ENCODE measurements around the gene SLC26A9. TPM values are rescaled to one million over a fixed set of nuclear protein-coding genes. Genes with fewer than 3 reads are reported as not detected.

Gene SLC26A9
- total RNA-seq: 10 to 100 TPM; 11.3 to 25.4 TPM
- long read RNA-seq, partial matches to known transcripts: 18 of 19 reads
- long read RNA-seq, other reads (novel, unspliced or antisense): 1 of 19 reads

- intact Hi-C loops (cut with DNase I): no loop called here
- DNase-seq: no peak
- no peak for ATAC-seq
Observed at GRCh38 chr1:205943245-205943644, at the start of gene SLC26A9. Gene SLC26A9 (minus strand): TSS chr1:205943456. CDS start chr1:205935820, 7,636 bp downstream.

GRCh38 chr1:205992218-205992882, 49.1 kb upstream of the SLC26A9 start:
- ATAC-seq: no peak
- DNase-seq: no peak
- intact Hi-C loops (cut with DNase I): no loop called here

DNA sequence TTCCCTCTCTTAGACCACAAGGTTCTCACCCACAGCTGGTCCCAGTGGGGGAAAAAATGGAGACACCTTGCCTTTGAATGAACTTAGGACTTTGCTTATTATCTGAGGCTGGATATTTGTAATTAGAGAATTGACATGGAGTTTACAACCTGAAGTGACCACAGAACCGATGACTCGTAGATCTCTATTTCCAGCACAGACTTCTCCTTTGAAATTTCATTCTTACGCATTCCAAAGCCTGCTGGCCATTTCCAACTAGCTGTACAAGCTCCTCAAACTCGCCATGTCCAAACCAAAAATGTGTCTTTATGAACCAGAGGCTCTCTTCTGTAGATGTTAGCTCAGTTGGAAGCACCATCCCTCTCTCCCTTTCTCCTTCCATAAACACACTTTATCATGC, 48.0 kb upstream of the SLC26A9 start:
- intact Hi-C loops (cut with DNase I): no loop called here
- no peak for DNase-seq
- no peak for ATAC-seq

- DNase-seq (no peak), ATAC-seq (no peak)
- intact Hi-C loops (cut with DNase I): no loop called here
Observed at GRCh38 chr1:205990226-205990625, 47.0 kb upstream of the SLC26A9 start.

- ATAC-seq (no peak), DNase-seq (no peak)
- intact Hi-C loops (cut with DNase I): no loop called here
Observed at GRCh38 chr1:205989786-205990185, 46.5 kb upstream of the SLC26A9 start.

DNA sequence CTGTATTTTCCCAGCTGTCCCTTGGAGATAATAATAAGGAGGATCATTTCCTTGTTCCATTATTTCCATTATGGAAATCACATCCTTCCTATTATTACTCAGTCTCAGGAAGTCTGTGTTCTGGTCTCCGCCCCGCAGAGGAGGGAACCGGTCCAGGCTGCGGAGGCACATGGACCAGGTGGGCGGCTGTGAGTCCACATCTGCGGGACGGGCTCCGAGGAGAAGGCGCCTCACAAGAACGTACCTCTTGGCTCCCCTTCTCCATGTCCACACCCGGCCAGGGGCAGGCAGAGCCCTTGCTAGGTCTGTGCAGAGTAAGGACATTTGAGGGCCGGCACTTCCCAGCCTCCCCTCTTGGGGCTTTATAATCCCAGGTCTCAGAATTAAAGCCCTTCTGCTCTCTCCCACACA, 45.3 kb upstream of the SLC26A9 start:
- ATAC-seq: peak in 1 of 2 donors; percentile 20
- peak; percentile 53 for DNase-seq
- intact Hi-C loops (cut with DNase I): no loop called here

- intact Hi-C loops (cut with DNase I): no loop called here
- DNase-seq (no peak), ATAC-seq (peak in 1 of 2 donors; percentile 14)
Observed at GRCh38 chr1:205986861-205987260, 43.6 kb upstream of the SLC26A9 start.

DNA sequence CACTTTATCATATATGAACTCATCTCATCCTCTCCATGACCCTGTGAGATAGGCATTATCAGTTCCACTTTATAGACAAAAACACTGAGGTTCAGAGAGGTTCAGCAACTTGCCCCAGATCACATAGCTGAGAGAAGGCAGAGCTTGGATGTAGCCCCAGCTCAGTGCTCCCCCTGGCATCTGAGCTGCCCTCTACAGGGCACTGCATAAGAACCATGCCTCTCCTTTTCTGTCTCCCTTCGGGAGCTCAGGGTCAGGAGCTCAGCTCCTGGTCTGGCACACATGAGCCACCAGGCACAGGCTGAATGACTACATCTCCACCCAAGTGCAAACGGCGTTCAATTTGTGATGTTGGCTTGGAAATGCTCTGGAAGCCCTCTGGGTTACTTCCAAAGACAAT, 43.0 kb upstream of the SLC26A9 start:
- intact Hi-C loops (cut with DNase I): no loop called here
- DNase-seq (no peak), ATAC-seq (peak; percentile 5 to 34)

- peak in 1 of 2 donors; percentile 3 for ATAC-seq
- intact Hi-C loops (cut with DNase I): loop anchor here in 1 of 2 donors (2.0 kb wide), 1 partner anchor 121 kb away; no protein-coding TSS in a partner anchor
- no peak for DNase-seq
Observed at GRCh38 chr1:205985330-205986005, 42.2 kb upstream of the SLC26A9 start.

- peak; percentile 77 for DNase-seq
- ATAC-seq: peak; percentile 80 to 82
- intact Hi-C loops (cut with DNase I): loop anchor here (2.0 to 5.0 kb wide), 2 partner anchors 123 kb away; no protein-coding TSS in a partner anchor
Observed at GRCh38 chr1:205983925-205984725, 40.9 kb upstream of the SLC26A9 start.

- no peak for ATAC-seq
- no peak for DNase-seq
- intact Hi-C loops (cut with DNase I): loop anchor here in 1 of 2 donors (5.0 kb wide), 1 partner anchor 126 kb away; no protein-coding TSS in a partner anchor
Observed at GRCh38 chr1:205981257-205981656, 38.0 kb upstream of the SLC26A9 start.

DNA sequence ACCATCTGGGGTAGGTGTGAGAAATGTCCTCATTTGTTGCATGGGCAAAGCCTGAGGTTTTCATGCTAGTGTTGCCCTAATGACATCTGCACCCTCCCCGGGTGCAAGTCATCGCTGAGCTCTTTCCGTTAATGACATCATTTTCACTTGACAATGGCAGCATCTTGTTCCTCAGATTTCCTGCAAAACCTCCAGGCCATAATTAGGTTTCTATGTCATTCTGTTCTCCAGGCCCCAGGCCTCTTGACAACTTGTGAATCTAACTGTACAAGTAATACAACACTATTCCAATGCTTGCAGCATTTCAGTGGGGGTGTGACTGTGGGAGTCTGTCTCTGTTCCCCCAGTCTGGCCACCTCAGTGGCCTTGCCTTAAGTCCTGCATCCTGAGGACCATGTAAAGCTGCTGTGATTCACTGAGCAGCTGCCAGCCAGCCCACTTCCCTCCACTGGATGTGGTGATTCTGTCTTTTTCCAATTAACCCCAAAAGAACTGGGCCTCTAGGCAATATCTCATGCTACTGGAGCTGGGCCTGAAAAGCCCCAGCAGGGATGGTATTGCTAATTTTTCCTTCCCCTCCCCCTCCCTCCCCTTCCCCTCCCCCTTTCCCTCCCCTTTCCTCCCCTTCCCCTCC, 37.1 kb upstream of the SLC26A9 start:
- ATAC-seq: no peak
- intact Hi-C loops (cut with DNase I): loop anchor here in 1 of 2 donors (5.0 kb wide), 1 partner anchor 127 kb away; no protein-coding TSS in a partner anchor
- no peak for DNase-seq

GRCh38 chr1:205979301-205979700, 36.0 kb upstream of the SLC26A9 start:
- intact Hi-C loops (cut with DNase I): loop anchor here (5.0 to 10.0 kb wide), 4 partner anchors 57 to 317 kb away; no protein-coding TSS in a partner anchor
- DNase-seq (no peak), ATAC-seq (no peak)

DNA sequence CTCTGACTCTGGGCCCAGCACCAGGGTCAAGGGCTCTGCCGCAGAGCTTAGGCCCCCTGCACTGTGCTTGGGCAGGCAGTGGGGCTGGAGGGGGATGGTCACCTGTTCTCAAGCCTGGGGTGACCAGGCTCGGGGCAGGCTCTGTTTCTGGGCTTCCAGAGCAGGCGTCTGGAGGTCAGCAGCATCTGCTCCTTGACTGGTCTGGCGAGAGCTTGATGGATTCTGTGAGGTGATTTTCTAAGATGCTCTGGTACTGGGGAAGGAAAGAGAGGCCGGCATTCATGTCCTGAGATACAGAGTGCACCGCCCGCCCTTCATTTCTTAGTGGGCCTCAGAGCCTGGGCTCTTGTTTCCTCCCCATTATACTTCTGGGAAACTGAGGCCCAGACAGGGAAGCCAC, 35.4 kb upstream of the SLC26A9 start:
- ATAC-seq: no peak
- no peak for DNase-seq
- intact Hi-C loops (cut with DNase I): loop anchor here (5.0 to 10.0 kb wide), 4 partner anchors 56 to 316 kb away; no protein-coding TSS in a partner anchor

DNA sequence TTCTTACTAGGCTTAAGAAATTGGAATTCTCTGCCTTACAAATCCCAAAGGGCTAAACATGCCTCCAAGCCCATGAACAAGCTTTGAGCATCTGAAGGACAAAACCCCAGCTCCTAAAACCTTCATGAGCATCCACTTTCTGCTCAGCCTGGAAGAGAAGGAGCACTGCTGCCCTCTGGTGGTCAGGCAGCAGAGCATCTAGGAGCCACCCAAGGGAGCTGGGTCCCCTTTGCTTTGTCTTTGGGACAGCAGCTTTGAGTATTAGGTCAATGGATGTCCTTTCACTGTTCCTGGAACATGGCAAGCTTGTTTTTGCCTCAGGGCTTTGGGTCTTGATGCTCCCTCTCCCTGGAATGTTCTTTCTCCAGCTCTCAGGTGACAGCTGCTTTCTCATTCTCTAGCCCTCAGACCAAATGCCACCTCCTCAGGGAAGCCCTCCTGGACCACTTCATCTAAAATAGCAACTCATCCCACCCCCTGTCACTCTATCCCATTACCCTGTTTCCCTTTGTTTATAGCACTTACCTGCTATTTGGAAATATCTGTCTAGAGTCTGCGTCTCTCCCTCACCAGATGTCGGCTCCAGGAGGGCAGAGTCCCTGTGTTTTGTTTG, 34.3 kb upstream of the SLC26A9 start:
- DNase-seq (peak; percentile 66), ATAC-seq (peak; percentile 77 to 85)
- intact Hi-C loops (cut with DNase I): loop anchor here (1.0 to 10.0 kb wide), 5 partner anchors 55 to 315 kb away; no protein-coding TSS in a partner anchor

- DNase-seq (peak; percentile 66), ATAC-seq (peak; percentile 80 to 89)
- intact Hi-C loops (cut with DNase I): loop anchor here (1.0 to 10.0 kb wide), 5 partner anchors 55 to 315 kb away; no protein-coding TSS in a partner anchor
Observed at GRCh38 chr1:205976708-205977401, 33.6 kb upstream of the SLC26A9 start.

DNA sequence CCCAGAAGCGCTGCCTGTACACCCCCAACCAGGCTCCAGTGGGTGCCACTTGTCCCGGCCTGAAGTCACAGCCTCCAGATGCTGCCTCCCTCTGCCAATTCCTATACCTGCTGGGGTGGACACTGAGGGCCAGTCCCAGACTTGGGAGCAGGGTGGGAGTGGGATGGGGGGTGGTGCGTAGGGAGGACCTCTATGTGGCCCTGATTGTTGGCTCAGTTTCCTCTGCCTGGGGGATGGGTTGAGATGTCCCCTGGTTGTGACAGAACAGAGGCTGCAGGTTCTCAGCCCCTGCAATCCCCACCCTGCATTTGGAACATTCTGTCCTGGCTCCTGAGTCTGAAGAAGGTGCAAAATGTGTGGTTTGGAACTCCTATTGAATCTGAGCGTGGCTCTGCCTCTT, 32.8 kb upstream of the SLC26A9 start:
- DNase-seq: no peak
- intact Hi-C loops (cut with DNase I): loop anchor here (5.0 to 10.0 kb wide), 4 partner anchors 54 to 314 kb away; no protein-coding TSS in a partner anchor
- ATAC-seq: no peak
